HCT116 (cell line): ENCODE results near the gene TBC1D13. TPM values are rescaled to one million over a fixed set of nuclear protein-coding genes. Genes with fewer than 3 reads are reported as not detected.
A peak's percentile ranks its signal among the peaks of the same experiment; 100 is the strongest.

ENCODE experiments used
- ATAC-seq: fragments of 200-7000 bp; cut with Tn5 transposase; 2 replicates; pipeline ENCODE4 v1.9.1; 2020; ENCODE audit warnings: mild to moderate bottlenecking, moderate library complexity
- BruUV-seq: library from RNA; stranded (reverse); fragments of 400-500 nt; replicated peaks from 2 replicates; lab custom pipeline; 2021; lab: Mats Ljungman, UMichigan
- CTCF ChIA-PET: fragments of 300-600 bp; sonication (Branson Sonifier 250); formaldehyde crosslinking; loops from one replicate; lab custom pipeline; 2021; ENCODE audit warnings: antibody characterized with exemption; lab: Charles Lee
- POLR2A ChIA-PET: fragments of 300-600, 350-600 bp; sonication (Branson Sonifier 250); formaldehyde crosslinking; loops from one replicate; lab custom pipeline; 2021; ENCODE audit warnings: antibody characterized with exemption; lab: Charles Lee
- RAD21 ChIA-PET, 2 experiments: fragments of 300-600 bp; sonication (Branson Sonifier 250); formaldehyde crosslinking; loops; one replicate each; lab custom pipeline; 2023; ENCODE audit warnings: low total read pairs in 2 of 2; ENCODE audit not compliant: uncharacterized antibody in 2 of 2, unreplicated experiment in 2 of 2, low non-redundant PET in 1 of 2; lab: Charles Lee
- DNase-seq: peaks from one replicate; pipeline ENCODE4 v3.0.0-alpha.2; 2010; ENCODE audit warnings: low read depth, low spot score
- H2AFZ ChIP-seq: fragments of 200-600 bp; shearing (Covaris generic), sonication (generic); 2 replicates; pipeline ENCODE4 v1.6.1; 2017; ENCODE audit warnings: low read depth, mixed run types, mixed read lengths, antibody characterized with exemption, low read length; ENCODE audit not compliant: poor library complexity, severe bottlenecking
- H3K27ac ChIP-seq: 2 replicates; pipeline ENCODE4 v1.5.1; 2012; ENCODE audit warnings: low read depth, low read length
- H3K27me3 ChIP-seq: fragments of 200-600 bp; sonication (generic); 2 replicates; pipeline ENCODE4 v1.6.1; 2016; ENCODE audit warnings: mixed run types, low read length, mixed read lengths; ENCODE audit not compliant: insufficient read depth
- H3K36me3 ChIP-seq, 2 experiments: fragments of 200-500 bp in 1 of 2; fragments of 200-600 bp in 1 of 2; sonication (Bioruptor generic) in 1 of 2; sonication (generic) in 1 of 2; 2 replicates each; pipeline versions ENCODE4 v1.5.1 to v1.6.1; 2014 to 2016; ENCODE audit warnings: low read length in 2 of 2, inconsistent platforms in 1 of 2, mixed read lengths in 1 of 2, mixed run types in 1 of 2; ENCODE audit not compliant: insufficient read depth in 2 of 2, control insufficient read depth in 1 of 2
- H3K4me1 ChIP-seq, 2 experiments: fragments of 200-600 bp in 1 of 2; sonication (generic) in 1 of 2; 2 replicates each; pipeline versions ENCODE4 v1.5.1 to v1.6.1; 2012 to 2017; ENCODE audit warnings: low read length in 2 of 2, inconsistent platforms in 1 of 2, mild to moderate bottlenecking in 1 of 2, mixed read lengths in 1 of 2, mixed run types in 1 of 2, moderate library complexity in 1 of 2; ENCODE audit not compliant: insufficient read depth in 2 of 2, control insufficient read depth in 1 of 2
- H3K4me2 ChIP-seq: fragments of 200-600 bp; sonication (generic); 2 replicates; pipeline ENCODE4 v1.6.1; 2017; ENCODE audit warnings: mixed run types, low read length, mixed read lengths
- H3K4me3 ChIP-seq, 2 experiments: fragments of 200-600 bp in 1 of 2; sonication (generic) in 1 of 2; replicated peaks in 1 of 2; 2 replicates each; pipeline ENCODE4 v1.5.1; 2011 to 2016; ENCODE audit warnings: low read length in 2 of 2, control low read depth in 1 of 2, low read depth in 1 of 2, mild to moderate bottlenecking in 1 of 2, mixed read lengths in 1 of 2, mixed run types in 1 of 2
- H3K79me2 ChIP-seq: fragments of 200-600 bp; sonication (generic); 2 replicates; pipeline ENCODE4 v1.6.1; 2017; ENCODE audit warnings: mild to moderate bottlenecking, mixed run types, low read length, moderate library complexity, mixed read lengths; ENCODE audit not compliant: insufficient read depth
- H3K9ac ChIP-seq: fragments of 200-600 bp; sonication (generic); 2 replicates; pipeline ENCODE4 v1.6.1; 2016; ENCODE audit warnings: low read length, mixed read lengths
- H3K9me2 ChIP-seq: fragments of 200-600 bp; sonication (generic), shearing (Covaris generic); 2 replicates; pipeline ENCODE4 v1.6.1; 2017; ENCODE audit warnings: mixed run types, mild to moderate bottlenecking, moderate library complexity; ENCODE audit not compliant: insufficient read depth
- H3K9me3 ChIP-seq, 2 experiments: fragments of 200-500 bp in 1 of 2; fragments of 200-600 bp in 1 of 2; sonication (Bioruptor generic) in 1 of 2; sonication (generic) in 1 of 2; 2 replicates each; pipeline ENCODE4 v1.6.1; 2014 to 2017; ENCODE audit warnings: low read length in 2 of 2, mixed read lengths in 2 of 2, inconsistent platforms in 1 of 2, low read depth in 1 of 2, mild to moderate bottlenecking in 1 of 2, mixed run types in 1 of 2, moderate library complexity in 1 of 2; ENCODE audit not compliant: control insufficient read depth in 1 of 2, insufficient read depth in 1 of 2
- H4K20me1 ChIP-seq: fragments of 200-600 bp; sonication (generic), shearing (Covaris generic); 2 replicates; pipeline ENCODE4 v1.6.1; 2017; ENCODE audit warnings: mixed run types, mild to moderate bottlenecking, moderate library complexity; ENCODE audit not compliant: insufficient read depth
- CBX3 ChIP-seq: IDR thresholded peaks from 2 replicates; pipeline ENCODE4 v1.6.1; 2012; ENCODE audit warnings: low read depth
- CEBPB ChIP-seq: IDR thresholded peaks from 2 replicates; pipeline ENCODE4 v1.6.1; 2012; ENCODE audit warnings: low read depth
- EGR1 ChIP-seq: IDR thresholded peaks from 2 replicates; pipeline ENCODE4 v1.6.1; 2012; ENCODE audit warnings: low read depth
- ELF1 ChIP-seq: IDR thresholded peaks from 2 replicates; pipeline ENCODE4 v1.6.1; 2012; ENCODE audit warnings: low read depth, borderline replicate concordance
- EZH2 ChIP-seq: fragments of 200-600 bp; sonication (generic); IDR thresholded peaks from 2 replicates; pipeline ENCODE4 v1.6.1; 2017; ENCODE audit warnings: antibody characterized with exemption, mixed run types
- EZH2phosphoT487 ChIP-seq: fragments of 200-600 bp; IDR thresholded peaks from 2 replicates; pipeline ENCODE4 v1.6.1; 2018; ENCODE audit warnings: antibody characterized with exemption, borderline replicate concordance
- FOSL1 ChIP-seq: IDR thresholded peaks from 2 replicates; pipeline ENCODE4 v1.6.1; 2012; ENCODE audit warnings: low read depth
- JUND ChIP-seq: IDR thresholded peaks from 2 replicates; pipeline ENCODE4 v1.6.1; 2012
- POLR2A ChIP-seq: IDR thresholded peaks from 2 replicates; pipeline ENCODE4 v1.7.0; 2011; ENCODE audit warnings: borderline replicate concordance; ENCODE audit not compliant: insufficient read depth, insufficient read length; ENCODE audit errors: extremely low read depth
- POLR2AphosphoS5 ChIP-seq: IDR thresholded peaks from 2 replicates; pipeline ENCODE4 v1.6.1; 2011; ENCODE audit warnings: mild to moderate bottlenecking, low read depth, low read length, moderate library complexity
- RAD21 ChIP-seq: IDR thresholded peaks from 2 replicates; pipeline ENCODE4 v1.6.1; 2012; ENCODE audit warnings: low read depth, mild to moderate bottlenecking
- SP1 ChIP-seq: IDR thresholded peaks from 2 replicates; pipeline ENCODE4 v1.6.1; 2012; ENCODE audit warnings: low read depth
- SRF ChIP-seq: IDR thresholded peaks from 2 replicates; pipeline ENCODE4 v1.6.1; 2012; ENCODE audit warnings: low read depth
- TCF7L2 ChIP-seq: IDR thresholded peaks from 2 replicates; pipeline ENCODE4 v1.7.0; 2011; ENCODE audit warnings: borderline replicate concordance, inconsistent platforms; ENCODE audit not compliant: insufficient read depth, insufficient read length; ENCODE audit errors: extremely low read depth
- ZFX ChIP-seq: fragments of 450-650 bp; IDR thresholded peaks from 2 replicates; pipeline ENCODE4 v1.6.1; 2017
- ZNF274 ChIP-seq: fragments of 200-500 bp; sonication (Bioruptor generic); IDR thresholded peaks from 2 replicates; pipeline ENCODE4 v1.6.1; 2014; ENCODE audit warnings: mild to moderate bottlenecking, low read depth, low read length, inconsistent platforms
- intact Hi-C: fragments of 100-400 bp; cut with micrococcal nuclease; formaldehyde crosslinking; loops from 2 replicates; pipeline ENCODE4 v1.10.0; 2022
- total RNA-seq: library from RNA; stranded (reverse); gene quantifications from one replicate; pipeline ENCODE4 v1.2.1, GENCODE V29; 2021; ENCODE audit not compliant: unreplicated experiment
- TF ChIP-seq, protein P1 (sequence below): IDR thresholded peaks from 2 replicates; pipeline ENCODE4 v1.6.1; 2012
- TF ChIP-seq, protein P2 (sequence below): IDR thresholded peaks from 2 replicates; pipeline ENCODE4 v1.6.1; 2011; ENCODE audit warnings: mild to moderate bottlenecking, low read length, moderate library complexity; ENCODE audit not compliant: insufficient replicate concordance; ENCODE audit errors: extremely low read depth
- TF ChIP-seq, protein P3 (sequence below): IDR thresholded peaks from 2 replicates; pipeline ENCODE4 v1.6.1; 2012; ENCODE audit warnings: low read depth

The TBC1D13 gene
- total RNA-seq, 1 experiment from 2014 or later, result 17.5 TPM

DNA sequence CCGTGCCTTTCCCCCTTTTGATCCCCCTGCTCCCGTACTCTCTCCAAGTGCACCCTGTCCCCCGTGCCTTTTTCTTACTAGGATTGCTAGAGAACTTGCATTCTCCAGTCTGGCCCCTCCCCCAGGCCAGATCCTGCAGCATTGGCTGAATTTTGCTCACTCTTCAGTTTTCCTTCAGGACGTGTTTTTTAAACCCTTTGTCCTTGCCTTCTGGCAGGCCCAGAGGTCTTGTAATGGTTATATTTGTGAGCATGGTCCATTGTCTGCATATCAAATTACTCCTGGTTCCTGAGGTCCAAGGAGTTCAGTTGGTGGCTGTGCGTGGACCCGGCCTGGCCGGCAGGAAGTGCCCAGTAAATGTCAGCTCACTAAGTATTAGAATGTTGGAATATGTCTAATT lies 606 bp downstream of the TBC1D13 start (continued):
- TF ChIP-seq RAD21, result no peak
- TF ChIP-seq SP1, result no peak
- TF ChIP-seq CEBPB, result no peak
- no peak for TF ChIP-seq JUND
- TF ChIP-seq TCF7L2, result no peak
- TF ChIP-seq POLR2A, result no peak
- no peak for TF ChIP-seq ELF1
- TF ChIP-seq POLR2AphosphoS5, result no peak
- no peak for TF ChIP-seq EZH2
- no peak for TF ChIP-seq EGR1
- TF ChIP-seq EZH2phosphoT487, result no peak
- TF ChIP-seq, protein P1, sequence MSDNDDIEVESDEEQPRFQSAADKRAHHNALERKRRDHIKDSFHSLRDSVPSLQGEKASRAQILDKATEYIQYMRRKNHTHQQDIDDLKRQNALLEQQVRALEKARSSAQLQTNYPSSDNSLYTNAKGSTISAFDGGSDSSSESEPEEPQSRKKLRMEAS, result no peak
- TF ChIP-seq ZNF274, result no peak
- TF ChIP-seq ZFX, result no peak
- TF ChIP-seq, protein P2, sequence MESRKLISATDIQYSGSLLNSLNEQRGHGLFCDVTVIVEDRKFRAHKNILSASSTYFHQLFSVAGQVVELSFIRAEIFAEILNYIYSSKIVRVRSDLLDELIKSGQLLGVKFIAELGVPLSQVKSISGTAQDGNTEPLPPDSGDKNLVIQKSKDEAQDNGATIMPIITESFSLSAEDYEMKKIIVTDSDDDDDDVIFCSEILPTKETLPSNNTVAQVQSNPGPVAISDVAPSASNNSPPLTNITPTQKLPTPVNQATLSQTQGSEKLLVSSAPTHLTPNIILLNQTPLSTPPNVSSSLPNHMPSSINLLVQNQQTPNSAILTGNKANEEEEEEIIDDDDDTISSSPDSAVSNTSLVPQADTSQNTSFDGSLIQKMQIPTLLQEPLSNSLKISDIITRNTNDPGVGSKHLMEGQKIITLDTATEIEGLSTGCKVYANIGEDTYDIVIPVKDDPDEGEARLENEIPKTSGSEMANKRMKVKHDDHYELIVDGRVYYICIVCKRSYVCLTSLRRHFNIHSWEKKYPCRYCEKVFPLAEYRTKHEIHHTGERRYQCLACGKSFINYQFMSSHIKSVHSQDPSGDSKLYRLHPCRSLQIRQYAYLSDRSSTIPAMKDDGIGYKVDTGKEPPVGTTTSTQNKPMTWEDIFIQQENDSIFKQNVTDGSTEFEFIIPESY, result no peak

DNA sequence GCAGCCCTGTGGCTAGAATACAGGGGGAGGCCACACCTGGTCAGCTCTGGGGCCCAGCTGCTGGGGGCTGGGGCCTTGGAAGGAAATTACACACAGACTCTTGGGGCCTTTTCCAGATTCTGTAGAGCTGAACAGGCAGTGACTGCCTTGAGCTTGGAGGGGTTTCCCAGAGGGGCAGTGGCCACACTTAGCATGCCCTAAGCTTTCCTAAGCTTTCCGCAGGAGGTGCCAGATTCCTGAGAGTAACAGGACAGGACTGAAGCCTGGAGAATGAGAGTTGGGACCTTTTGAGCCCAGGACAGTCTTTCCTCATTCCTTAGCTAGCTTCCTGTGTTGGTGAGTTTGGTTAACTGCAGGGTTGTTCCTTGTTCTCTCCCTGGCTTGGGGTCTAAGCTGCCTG lies 1.4 kb downstream of the TBC1D13 start:
- RAD21 ChIA-PET, result no interaction called here
- no peak for TF ChIP-seq ZNF274
- TF ChIP-seq FOSL1, result no peak
- TF ChIP-seq, protein P3, sequence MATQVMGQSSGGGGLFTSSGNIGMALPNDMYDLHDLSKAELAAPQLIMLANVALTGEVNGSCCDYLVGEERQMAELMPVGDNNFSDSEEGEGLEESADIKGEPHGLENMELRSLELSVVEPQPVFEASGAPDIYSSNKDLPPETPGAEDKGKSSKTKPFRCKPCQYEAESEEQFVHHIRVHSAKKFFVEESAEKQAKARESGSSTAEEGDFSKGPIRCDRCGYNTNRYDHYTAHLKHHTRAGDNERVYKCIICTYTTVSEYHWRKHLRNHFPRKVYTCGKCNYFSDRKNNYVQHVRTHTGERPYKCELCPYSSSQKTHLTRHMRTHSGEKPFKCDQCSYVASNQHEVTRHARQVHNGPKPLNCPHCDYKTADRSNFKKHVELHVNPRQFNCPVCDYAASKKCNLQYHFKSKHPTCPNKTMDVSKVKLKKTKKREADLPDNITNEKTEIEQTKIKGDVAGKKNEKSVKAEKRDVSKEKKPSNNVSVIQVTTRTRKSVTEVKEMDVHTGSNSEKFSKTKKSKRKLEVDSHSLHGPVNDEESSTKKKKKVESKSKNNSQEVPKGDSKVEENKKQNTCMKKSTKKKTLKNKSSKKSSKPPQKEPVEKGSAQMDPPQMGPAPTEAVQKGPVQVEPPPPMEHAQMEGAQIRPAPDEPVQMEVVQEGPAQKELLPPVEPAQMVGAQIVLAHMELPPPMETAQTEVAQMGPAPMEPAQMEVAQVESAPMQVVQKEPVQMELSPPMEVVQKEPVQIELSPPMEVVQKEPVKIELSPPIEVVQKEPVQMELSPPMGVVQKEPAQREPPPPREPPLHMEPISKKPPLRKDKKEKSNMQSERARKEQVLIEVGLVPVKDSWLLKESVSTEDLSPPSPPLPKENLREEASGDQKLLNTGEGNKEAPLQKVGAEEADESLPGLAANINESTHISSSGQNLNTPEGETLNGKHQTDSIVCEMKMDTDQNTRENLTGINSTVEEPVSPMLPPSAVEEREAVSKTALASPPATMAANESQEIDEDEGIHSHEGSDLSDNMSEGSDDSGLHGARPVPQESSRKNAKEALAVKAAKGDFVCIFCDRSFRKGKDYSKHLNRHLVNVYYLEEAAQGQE, result no peak
- TF ChIP-seq ELF1, result no peak
- no peak for TF ChIP-seq CBX3
- no peak for TF ChIP-seq POLR2A
- no peak for TF ChIP-seq ZFX
- no peak for TF ChIP-seq EGR1
- no peak for TF ChIP-seq JUND
- TF ChIP-seq SRF, result no peak
- H3K27ac ChIP-seq, result no peak overlapping the region

More for the DNA sequence above, 1.4 kb downstream of the TBC1D13 start:
- Histone ChIP-seq H3K79me2 (peaks cover 14% of the 10 kb centered on the region), H3K9me2 (no peaks in the 10 kb centered on the region), H2AFZ (no peak overlapping the region), H3K4me1 (peaks cover 12 to 23% of the 10 kb centered on the region in 2 experiments; a peak in 3 of 4 replicates), H3K36me3 (peaks cover 8 to 12% of the 10 kb centered on the region in 2 experiments; a peak in 3 of 4 replicates), H3K9me3 (peaks cover 0 to 2% of the 10 kb centered on the region in 2 experiments; a peak in 1 of 4 replicates), H3K4me2 (peak overlapping the region; percentile 96), H3K27me3 (no peaks in the 10 kb centered on the region), H4K20me1 (no peaks in the 10 kb centered on the region), H3K9ac (peak overlapping the region; percentile 73), H3K4me3 (peak overlapping the region; percentile 87 to 94)
- ChIA-PET CTCF (interaction anchor here (1.7 to 1.9 kb wide), 2 partner anchors 29 to 86 kb away, joined by 4 to 9 read pairs; partner anchors contain the start of genes ENDOG and PKN3), POLR2A (no interaction called here)
- intact Hi-C loops, result no loop called here
- DNase-seq (no peak), ATAC-seq (no peak)
- no TSS peak for BruUV-seq
